ENCODE data around the gene ATL2. TPM values are rescaled to one million over a fixed set of nuclear protein-coding genes. Genes with fewer than 3 reads are reported as not detected.

The ATL2 gene
- total and polyA plus RNA-seq, 2 donors (not counting 1 experiment from before 2014, with no cell fraction given): 21.1 to 69.0 TPM

DNA sequence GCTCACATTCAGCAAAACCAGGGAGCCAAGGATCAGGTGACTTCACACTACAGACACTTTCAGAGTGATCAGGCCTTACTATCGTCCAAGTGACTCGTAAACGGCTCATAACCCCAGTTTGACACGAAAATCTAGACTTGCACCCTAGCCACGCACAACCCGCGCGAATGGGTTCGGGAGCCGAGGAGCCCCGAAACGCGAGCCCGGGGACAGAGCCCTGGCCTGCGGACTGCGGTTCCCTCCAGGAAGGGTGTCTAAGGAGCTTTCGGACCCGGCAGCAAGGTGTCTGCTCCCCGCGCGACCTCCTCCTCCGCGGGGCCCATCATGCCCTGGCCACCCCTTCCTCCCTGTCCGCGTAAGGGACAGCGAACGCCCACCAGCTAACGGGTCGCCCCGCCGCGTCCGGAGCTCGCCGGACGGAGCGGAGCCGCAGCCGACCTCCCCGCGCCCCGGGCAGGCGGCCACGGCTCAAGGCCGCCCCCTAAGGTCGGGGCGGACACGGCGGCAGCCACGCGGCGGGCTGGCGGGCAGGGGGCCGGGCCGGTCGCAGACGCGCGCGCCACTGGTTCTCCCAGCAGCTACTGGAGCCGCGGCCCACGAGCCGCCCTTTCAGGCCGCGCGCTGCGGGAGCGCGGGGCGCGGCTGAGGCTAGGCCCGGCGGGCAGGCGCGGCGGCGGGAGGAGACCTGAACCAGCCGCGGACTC is 575 bp downstream of the ATL2 start:
- peaks cover 14% of the 10 kb centered on the region for H4K20me1 ChIP-seq (ENCODE audit: control insufficient read depth, insufficient read depth, low read length, poor library complexity, severe bottlenecking)

More for the DNA sequence above, 575 bp downstream of the ATL2 start:
- POLR2A ChIA-PET: no interaction called here
- Histone ChIP-seq H3K9ac (ENCODE audit: low read length) (peak overlapping the region; percentile 87), H2AFZ (ENCODE audit: insufficient read depth, low read depth, low read length, poor library complexity, severe bottlenecking) (peak overlapping the region; percentile 84), H3K27ac (ENCODE audit: low read length in 2 of 2) (peak overlapping the region; percentile 91), H3K4me2 (replicated peaks; ENCODE audit: low read depth, low read length, poor library complexity, severe bottlenecking) (peak overlapping the region; percentile 85), H3K79me2 (ENCODE audit: control insufficient read depth, insufficient read depth, low read length) (peaks cover 51% of the 10 kb centered on the region), H3K27me3 (replicated peaks in 1 of 4; ENCODE audit: control extremely low read depth in 1 of 4, control insufficient read depth in 3 of 4, insufficient read depth in 4 of 4, low read length in 3 of 4) (no peaks in the 10 kb centered on the region), H3K4me1 (ENCODE audit: control insufficient read depth in 2 of 2, insufficient read depth in 2 of 2, low read length in 2 of 2) (peaks cover 17 to 23% of the 10 kb centered on the region in 2 donors), H3K9me3 (ENCODE audit: control extremely low read depth in 1 of 3, control insufficient read depth in 2 of 3, insufficient read depth in 1 of 3, low read length in 2 of 3) (no peaks in the 10 kb centered on the region), H3K4me3 (ENCODE audit: control extremely low read depth in 1 of 5, extremely low read depth in 1 of 5, insufficient read depth in 1 of 5, low read depth in 2 of 5, low read length in 4 of 5) (peak overlapping the region; percentile 78 to 91 (median 87)), H3K36me3 (replicated peaks in 1 of 2; ENCODE audit: control extremely low read depth in 1 of 2, control insufficient read depth in 1 of 2, extremely low read depth in 1 of 2, insufficient read depth in 2 of 2, low read length in 1 of 2) (no peaks in the 10 kb centered on the region)
- WGBS (ENCODE audit: insufficient coverage): under 1% methylated on average over 80 of the region's 80 CpGs
- TF ChIP-seq EZH2 (IDR thresholded peaks at IDR 0.05; ENCODE audit: borderline replicate concordance, insufficient read depth, low read depth, low read length, poor library complexity, severe bottlenecking): no peak
- TF ChIP-seq, protein P1, sequence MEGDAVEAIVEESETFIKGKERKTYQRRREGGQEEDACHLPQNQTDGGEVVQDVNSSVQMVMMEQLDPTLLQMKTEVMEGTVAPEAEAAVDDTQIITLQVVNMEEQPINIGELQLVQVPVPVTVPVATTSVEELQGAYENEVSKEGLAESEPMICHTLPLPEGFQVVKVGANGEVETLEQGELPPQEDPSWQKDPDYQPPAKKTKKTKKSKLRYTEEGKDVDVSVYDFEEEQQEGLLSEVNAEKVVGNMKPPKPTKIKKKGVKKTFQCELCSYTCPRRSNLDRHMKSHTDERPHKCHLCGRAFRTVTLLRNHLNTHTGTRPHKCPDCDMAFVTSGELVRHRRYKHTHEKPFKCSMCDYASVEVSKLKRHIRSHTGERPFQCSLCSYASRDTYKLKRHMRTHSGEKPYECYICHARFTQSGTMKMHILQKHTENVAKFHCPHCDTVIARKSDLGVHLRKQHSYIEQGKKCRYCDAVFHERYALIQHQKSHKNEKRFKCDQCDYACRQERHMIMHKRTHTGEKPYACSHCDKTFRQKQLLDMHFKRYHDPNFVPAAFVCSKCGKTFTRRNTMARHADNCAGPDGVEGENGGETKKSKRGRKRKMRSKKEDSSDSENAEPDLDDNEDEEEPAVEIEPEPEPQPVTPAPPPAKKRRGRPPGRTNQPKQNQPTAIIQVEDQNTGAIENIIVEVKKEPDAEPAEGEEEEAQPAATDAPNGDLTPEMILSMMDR (IDR thresholded peaks at IDR 0.05): peak; percentile 70
- Mint-ChIP-seq H3K27ac (peak overlapping the region; percentile 96), H3K4me1 (peaks cover 53% of the 10 kb centered on the region), H3K4me3 (peak overlapping the region; percentile 98), H3K9me3 (ENCODE audit: insufficient read depth) (no peaks in the 10 kb centered on the region), H3K27me3 (no peaks in the 10 kb centered on the region)
- ATAC-seq (ENCODE audit: low read depth) (peak; percentile 67), DNase-seq (peak; percentile 84)
- CTCF ChIA-PET: interaction anchor here (0.8 to 4.1 kb wide), 8 partner anchors 10 to 261 kb away, joined by 3 to 25 read pairs (median 4); no protein-coding TSS in a partner anchor
- intact Hi-C loops (cut with micrococcal nuclease): loop anchor here (1.0 to 10.0 kb wide), 14 partner anchors 62 to 1779 kb away; partner anchors contain the start of genes FEZ2, HNRNPLL, PRKD3 and RMDN2
